DND-41 (cell line): ENCODE measurements around the gene KIAA0586.

Source experiments
- CTCF ChIP-seq: IDR thresholded peaks from 2 replicates; pipeline ENCODE4 v1.5.1; 2012; ENCODE audit warnings: borderline replicate concordance, low read length, moderate library complexity, mild to moderate bottlenecking; ENCODE audit not compliant: poor library complexity, severe bottlenecking; ENCODE audit errors: extremely low read depth
- EZH2 ChIP-seq: IDR thresholded peaks from 3 replicates; pipeline ENCODE4 v1.6.1; 2012; ENCODE audit warnings: borderline replicate concordance, low read depth, mild to moderate bottlenecking, moderate library complexity, low read length, inconsistent platforms; ENCODE audit not compliant: severe bottlenecking

DNA sequence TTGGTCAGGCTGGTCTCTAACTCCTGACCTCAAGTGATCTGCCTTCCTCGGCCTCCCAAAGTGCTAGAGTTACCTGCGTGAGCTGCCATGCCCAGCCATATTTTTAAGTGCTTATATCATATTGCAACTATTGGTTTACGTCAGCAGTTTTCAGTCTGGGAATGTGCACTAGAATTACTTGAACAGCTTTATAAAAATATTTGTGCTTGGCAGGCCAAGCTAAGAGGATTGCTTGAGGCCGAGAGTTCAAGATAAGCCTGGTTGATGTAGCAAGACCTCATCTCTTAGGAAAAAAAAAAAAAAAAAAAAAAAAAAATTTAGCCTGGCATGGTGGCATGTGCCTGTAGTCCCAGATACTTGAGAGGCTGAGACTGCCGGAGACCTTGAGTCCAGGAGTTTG is 17.1 kb downstream of the KIAA0586 start:
- no peak for TF ChIP-seq EZH2
- no peak for TF ChIP-seq CTCF
